GM19328 (cell line): Measurements from ENCODE around the gene ARHGAP4.

ENCODE experiments used
- ATAC-seq: cut with Tn5 transposase; IDR thresholded peaks from one replicate; pipeline ENCODE4 v1.9.1; 2021; ENCODE audit warnings: mild to moderate bottlenecking, moderate library complexity; ENCODE audit not compliant: unreplicated experiment

The ARHGAP4 gene

DNA sequence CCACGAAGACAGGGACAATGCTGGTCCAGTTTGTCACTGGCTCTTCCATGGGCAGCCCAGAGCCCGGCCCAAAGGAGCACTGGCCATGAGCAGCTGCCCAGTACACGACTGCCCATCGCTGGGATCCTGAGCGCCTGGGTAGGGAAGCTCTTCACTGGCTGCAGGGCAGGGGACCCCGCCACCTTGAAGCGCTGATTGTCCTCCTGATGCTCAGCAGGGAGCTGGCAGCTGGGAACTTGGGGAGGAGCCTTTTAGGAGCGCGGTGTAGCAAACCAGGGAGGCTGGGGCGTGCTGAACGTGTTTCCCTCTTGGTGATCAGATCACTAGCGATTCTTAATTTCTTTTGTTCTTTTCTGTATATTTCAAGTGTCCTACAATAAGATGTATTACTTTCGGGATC, 41.9 kb downstream of the ARHGAP4 start:
- ATAC-seq: no peak

DNA sequence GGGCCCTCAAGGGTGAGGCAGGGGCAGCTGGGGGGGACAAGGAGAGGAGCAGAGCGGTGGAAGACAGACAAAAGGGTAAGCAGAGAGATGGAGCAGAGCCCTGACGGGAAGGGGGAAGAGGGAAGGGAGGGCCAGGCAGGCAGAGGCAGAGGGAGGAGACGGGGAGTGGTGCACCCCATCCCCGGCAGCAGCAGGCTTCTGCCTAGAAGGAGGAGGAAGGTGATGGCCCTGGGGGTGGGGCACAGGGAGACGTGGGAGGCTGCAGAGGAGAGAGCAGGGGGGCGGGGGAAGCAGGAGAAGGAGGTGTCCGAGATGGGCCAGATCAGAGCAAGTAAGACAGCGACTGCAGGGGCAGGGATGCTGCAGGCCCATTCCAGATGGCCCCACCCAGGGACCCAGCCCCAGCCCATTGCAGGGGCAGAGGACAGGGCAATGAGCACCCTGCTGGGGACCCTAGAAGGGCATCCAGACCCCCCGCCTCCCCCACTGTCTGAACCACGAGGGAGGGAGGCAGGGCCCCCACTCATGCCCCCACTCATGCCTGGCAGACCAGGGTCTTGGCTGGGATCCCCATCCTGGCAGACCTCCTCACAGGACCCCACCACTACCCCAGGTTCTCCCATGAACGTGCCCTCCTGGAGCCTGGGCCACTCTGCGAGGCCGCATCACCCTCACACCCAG, 42.8 kb downstream of the ARHGAP4 start:
- no peak for ATAC-seq

DNA sequence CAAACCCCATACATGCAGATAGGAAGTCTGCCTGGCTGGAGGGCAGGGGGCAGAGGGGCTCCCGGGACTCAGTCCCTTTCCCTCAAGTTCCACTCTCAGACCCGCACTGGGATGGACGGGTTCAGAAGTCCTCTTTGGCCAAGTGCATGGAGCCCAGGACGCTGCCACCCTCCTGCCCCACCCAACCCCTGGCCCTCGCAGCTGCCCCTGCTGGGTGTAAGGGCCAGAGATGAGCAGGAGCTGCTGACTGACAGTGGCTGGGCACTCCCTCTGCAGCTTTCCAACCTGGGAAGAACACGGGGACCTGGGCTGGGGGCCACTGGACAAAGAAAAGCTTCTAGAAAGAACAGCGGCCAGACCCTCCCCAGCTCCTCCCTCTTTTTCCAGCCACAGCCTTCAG, 43.5 kb downstream of the ARHGAP4 start:
- no peak for ATAC-seq

DNA sequence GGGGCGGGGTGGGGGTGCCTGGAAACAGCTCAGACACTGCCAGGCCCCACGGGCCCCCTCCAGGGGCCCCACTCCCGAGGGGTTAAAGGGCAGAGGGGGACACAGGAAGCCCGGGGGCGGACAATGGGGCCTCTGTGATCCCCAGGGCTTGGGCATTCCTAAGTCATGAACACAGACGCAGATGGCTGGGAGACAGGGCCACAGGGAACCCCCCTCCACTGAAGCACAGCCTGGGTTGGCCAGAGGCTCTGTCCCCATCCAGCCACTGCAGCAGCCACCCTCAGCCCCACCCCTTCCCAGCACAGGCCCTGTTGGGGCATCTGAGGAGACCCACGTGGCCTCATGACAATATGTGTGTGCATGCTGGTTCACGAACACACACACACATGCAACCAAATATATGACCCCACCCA, 44.0 kb downstream of the ARHGAP4 start:
- ATAC-seq: no peak

DNA sequence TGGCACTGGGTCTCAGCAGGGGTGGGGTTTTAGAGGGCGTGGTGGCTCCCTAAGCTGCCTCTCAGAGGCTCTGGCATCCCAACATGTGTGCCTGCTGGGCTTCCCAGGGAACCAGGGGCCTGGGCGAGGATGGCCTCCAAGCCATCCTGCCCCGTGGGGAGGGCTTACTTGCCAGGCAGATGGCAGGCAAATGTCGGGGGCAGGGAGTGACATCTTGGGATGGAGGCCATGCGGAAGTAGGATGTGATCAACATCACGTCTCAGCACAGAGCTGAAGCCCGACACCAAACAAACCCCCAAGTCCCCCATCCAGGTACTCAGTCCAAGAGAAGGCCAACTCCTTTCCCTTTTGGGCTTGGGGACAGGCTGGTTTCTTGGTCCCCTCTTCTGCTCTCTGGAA, 44.8 kb downstream of the ARHGAP4 start:
- ATAC-seq: no peak

DNA sequence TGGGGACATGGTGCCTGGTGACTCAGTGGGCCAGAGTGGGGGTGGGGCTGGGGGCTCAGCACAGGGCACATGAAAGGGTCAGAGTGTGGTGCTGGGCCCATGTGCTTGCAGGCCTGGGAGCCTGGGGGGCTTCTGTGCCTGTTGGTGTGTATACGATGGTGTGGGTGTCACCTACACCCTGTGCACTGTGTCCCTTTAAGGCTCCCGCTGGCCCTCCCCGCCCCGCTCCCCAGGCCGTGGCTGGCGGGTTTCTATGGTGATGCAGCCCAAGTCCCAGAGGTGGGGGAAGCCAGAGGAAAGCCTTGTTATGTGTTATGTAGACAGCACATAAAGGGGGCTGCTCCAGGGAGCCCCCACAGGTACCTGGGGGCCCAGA, 45.6 kb downstream of the ARHGAP4 start:
- ATAC-seq: no peak

DNA sequence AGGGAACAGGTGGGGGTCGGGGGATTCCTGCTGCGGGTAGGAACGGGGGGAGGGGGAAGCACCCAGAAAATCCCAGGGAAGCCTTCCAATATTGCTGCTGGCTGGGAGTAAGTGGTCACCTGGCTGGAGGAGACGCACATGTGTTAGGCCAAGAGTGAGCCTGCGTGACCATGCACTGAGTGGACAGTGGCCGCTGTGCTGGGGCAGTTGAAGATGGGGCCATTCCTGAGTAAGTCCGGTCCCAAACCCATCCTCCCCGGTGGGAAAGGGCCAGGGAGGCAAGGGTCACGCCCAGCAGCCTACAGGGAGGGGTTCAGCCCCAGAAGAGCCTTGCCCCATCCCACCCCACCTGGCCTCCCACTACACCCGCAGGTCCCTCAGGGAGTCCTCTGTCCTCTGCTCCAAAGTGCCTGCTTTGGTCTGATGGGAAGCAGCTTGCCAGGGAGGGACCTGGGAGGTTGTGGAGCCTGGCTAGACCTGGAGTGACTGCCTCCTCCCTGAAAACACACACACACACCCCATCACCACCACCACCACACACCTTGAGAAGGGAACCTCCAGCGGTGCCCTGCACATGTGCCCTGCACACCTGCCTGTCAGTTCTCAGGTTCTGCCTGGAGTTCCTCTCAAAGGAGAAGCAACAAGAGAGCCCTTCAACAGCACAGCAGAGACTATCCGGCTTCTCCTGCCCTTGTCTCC, 46.2 kb downstream of the ARHGAP4 start:
- no peak for ATAC-seq

DNA sequence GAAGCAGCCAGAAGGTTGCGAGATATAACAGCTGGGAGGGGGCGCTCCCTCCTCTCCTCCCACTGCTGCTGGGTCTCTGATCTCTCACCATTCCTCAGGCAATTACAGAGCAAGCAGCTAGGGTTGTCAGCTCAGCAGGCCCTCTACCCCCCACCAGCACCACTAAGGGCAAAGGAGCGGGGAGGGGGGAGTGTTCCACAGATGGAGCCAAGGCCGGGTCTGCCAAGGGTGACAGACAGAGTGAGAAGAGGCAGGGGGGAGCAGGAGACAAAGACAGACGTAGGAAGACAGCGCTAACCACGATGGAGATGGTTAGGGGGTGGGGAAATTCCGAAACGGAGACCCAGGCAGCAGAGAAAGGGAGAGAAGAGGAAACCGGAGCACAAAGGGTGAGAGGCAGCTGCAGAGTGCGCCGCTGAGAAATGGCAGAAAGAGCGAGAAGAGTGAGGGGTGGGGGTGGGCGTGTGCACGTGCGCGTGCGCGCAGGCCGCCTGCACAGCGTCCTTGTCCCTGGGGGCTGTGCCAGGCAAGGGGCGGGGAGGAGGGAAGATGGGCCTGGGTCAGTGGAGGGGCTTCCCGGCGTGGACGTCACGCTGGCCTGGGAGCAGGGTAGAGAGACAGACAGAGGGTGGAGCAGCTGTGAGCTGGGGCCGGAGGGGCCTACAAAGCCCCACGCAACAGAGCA, 47.0 kb downstream of the ARHGAP4 start:
- ATAC-seq: no peak

DNA sequence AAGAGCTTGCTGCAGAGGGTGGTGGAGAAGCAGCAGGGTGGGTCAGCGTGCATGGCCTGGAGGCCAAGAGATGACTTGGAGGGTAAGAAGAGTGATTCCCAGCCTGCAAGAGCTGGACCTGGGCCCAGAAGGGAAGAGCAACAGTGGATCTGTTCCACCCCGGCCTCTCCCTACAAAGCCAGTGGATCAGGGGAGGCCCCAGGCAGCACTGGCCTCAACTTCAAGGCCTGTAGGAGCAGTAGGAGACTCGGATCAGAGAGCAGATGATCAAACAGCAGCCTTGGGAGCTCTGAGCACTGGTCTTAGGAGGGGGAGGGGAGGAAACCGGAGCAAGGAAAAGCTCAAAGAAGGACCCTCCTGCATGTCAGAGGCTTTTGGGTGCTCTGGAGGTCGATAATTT, 47.7 kb downstream of the ARHGAP4 start:
- no peak for ATAC-seq

DNA sequence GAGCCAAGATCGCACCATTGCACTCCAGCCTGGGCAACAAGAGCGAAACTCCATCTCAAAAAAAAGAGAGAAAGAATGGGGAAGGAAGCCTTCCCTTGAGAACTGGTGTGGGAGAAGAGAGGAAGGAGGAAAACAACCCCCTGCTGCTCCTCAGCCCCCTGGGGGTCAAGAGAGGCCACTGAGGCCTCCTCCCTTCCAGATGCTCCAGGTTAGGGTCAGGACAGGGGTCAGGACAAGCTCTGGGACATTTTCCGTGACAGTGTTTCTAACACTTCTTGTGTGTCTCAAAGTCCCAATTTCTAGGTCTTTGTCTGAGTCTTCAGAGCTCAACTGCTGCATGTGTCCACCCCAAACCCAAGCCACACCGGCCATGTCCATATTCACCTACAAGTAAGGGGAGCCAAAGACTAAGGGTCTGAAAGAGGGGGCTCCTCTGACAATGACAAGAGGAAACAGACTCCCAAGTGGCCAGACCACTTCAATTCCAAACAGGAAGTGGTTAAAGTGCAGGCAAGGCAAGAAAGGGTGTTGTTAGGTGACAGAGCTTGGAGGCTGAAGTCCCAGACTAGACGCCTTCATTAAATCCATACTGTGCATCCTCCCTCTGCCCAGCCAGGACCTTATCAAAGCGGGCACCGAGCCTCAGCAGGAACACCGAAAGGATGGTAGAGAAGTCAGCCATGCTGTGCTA, 48.3 kb downstream of the ARHGAP4 start:
- no peak for ATAC-seq

DNA sequence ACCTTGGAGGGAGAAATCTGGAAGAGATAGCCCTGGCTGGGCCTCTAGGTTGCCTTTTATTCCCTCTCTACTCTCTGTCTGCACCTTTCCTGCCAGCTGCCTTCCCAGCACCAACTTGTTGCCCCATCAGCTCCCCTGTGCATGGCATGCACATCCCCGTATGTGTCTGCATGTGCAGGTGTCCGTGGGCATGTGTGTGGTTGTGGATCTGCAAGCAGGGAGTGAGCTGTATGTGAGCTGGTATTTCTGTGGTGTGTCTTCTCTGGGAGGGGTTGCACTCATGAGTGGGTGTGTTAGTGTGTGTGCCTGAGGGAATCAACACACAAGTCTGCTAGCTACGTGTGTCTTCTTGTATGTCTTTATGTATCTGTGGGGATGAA, 50.0 kb downstream of the ARHGAP4 start:
- no peak for ATAC-seq

DNA sequence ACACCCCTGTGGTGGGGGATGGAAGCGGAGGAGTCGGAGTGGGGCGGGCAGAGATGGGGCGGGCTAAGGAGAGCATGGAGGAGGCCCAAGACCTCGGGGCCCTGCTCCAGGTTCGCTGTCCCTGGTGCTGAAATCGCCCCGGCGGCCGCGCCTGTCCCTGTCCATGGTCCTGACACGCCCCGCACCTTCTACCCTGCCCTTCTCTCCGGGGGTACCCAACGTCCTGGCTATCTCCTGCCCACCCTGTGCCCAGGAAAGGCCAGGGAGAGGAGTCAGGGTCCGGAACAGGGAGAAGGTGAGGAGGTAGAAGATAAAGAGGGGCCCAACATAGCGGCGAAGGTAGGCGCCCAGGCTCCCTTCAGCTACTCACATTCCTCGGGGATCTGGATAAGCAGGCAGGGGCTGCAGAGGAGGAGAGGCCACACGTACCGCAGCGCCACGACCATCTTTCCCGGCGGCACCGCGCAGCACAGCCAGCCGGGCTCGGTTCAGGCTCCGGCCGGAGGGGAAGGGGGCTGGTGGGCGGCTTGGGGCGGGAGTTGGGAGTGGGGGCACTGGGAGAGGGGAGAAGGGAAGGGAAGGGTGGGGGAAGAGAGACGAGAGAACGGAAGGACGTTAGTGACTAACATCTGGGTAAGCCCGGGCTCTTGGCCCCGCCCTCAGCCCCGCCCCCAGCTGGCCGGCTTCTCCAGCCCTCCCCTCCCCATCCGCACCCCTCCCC, 50.5 kb downstream of the ARHGAP4 start:
- ATAC-seq: no peak

DNA sequence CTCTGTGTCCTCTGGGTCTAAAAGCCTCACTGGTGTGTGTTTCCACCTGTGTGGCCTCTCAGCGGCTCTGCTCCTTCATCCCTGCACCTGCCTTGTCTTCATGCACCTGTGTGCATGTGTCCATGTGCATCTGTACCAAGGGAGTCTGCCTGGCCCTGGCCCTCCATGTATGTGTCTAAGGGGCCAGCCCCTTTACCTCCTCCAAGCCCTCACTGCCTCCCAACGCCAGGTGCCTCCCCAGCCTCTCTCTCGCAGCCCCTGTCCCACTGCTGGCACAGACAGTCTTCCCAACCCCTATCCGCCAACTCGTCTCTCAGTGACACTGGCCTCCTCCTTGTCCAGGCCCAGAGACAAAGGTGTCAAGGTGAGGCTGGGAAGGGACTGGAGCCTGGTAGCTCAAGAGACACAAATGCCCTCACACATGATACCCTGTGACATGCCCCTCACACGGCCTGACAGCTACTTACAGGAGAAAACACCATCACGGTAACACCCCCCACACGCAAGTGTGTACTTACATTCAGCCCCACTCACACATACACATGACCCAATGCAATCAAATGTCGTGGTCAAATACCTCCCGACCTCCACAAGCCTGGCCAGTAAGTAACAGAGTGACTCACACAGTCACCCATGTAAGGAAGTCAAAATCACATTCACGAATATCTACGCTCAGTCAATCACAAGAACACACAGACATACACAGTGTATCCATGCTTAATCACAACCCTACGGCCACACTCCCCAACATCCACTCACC, 51.5 kb downstream of the ARHGAP4 start:
- no peak for ATAC-seq

DNA sequence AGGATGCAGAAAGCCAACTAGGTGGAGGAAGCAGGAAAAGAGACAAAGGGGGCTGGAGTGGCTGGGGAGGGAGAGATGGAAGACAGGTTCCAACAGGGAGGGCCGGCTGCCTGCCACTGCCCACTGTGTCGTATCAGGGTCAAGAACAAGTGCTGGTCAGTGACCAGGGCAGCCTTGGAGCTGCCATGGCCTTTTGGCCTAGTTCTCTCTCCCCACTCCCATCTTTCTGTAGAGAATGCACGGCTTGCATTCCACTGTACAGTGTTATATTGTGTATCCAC, 52.0 kb downstream of the ARHGAP4 start:
- ATAC-seq: no peak

DNA sequence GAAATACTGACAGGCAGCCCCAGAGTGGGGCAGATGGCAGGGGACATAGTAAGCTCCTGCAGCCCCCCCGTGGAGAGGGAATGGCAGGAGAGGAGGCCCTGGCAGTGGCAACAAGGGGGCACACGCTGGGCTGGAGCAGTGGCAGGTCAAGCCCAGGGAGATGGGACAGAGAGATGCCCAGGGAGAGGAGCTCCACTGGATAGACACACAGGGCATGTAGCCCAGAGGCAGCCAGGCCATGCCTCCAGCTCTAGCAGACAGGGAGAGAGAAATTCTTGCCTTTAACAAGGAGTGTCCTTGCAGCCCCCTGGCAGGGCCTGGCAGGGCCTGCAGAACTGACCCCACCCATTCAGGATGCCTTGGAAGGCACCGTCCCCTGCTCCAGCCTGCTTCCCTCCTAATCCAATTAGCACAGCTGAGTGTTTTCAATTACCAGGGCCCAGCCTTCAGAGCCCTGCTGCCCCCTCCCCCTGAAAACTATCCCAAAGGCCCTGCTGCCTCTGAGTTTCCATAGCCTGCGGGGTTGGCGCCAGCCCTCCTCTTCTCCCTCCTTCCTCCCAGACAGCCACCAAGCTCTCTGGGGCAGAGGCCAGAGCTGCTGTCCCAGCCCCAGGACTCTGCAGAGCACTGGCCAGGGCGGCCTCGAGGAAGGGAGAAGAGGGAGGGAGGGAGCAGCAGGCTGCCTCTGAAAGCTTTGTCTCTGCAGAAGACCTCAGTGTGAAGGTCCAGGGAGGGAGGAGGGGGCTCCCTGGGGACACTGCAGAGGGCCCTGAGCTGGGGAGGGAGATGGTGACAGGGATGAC, 52.6 kb downstream of the ARHGAP4 start:
- ATAC-seq: no peak

DNA sequence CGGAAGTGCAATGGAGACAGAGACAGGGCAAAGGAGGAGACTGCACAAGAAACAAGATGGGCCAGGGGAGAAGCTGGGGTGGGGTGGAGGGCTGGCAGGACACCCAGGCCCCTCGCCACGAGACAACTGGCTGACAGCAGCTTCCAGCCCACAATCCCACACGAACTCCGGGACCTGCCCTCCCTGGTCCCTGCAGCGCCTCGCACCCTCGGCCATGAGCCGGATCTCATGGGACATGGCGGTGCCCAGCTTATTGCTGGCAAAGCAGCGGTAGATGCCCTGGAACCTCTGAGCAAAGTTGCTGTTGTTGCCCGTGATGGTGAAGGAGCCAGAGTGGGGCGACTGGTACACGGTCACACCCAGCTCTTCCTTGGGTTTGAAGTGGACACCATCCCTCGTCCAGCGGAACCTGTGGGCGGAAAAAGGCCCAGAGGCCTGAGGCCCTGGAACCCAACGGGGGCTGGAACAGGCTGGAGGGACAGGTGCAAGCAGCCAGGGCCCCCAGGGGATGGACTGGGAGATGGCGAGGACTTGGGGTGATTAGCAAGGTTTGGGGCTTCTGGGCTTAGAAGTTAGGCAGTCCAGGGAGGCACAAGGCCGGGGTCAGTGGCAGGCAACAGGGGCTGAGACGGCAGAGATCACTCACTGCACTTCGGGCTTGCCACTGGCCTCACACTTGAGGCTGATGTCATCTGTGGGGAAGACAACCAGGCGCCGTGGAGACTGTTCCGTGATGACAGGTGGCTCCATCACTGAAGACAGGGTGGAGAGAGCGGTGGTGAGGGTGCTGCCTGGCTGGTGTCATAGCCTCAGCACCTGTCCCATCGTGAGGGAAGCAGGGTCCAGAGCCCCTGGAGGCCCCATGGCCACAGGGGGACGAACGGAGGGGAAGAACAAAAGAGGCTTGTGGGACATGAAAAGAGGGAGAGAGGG, 53.9 kb downstream of the ARHGAP4 start:
- no peak for ATAC-seq

DNA sequence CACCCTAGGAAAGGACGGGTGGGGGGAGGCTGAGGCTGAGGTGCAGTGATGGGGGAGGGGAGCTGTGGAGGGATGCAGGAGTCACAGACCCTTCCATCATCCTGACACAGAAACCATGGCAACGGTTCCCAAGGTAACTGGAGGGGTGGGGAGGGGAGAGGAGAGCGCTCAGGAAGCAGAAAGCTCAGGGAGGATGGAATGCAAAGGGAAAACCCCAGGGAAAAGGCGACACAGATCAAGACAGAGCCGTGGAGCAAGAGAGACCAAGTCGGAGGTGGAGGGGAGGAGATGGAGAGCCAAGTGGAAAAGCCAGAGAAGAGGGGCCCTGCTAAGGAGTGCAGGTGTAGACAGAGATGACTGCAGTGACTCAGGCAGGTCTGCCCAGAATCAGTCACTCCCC, 54.6 kb downstream of the ARHGAP4 start:
- ATAC-seq: no peak

DNA sequence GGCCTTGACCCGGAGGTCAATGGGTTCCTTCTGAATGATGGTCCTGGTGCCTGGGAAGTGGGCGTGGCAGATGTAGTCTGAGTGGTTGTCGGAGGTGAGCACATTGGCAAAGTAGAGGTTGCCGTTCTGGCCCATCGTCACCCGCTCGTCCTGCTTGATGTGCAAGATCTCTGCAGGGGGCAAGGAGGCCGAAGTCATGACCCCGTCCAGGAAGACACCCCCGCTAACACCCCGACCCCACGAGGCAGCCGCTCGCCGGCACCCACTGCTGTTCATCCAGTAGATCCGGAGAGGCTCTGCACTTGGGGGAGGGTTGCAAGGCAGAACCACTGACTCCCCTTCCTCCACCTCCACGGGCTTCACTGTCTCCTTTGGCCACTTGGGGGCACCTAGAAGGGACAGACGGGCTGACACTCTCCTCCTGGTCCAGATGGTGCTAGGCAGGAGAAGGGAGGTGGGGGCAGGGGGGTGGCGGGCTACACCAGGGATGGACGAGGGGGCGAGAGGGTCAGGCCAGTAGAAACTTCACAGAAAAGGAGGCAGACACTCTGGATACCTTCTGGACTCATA, 55.2 kb downstream of the ARHGAP4 start:
- ATAC-seq: no peak
